NCI-H146 treated with DMSO at 0.1 percent for 48 hours (cell line): ENCODE data around the gene PNPLA7.

Source experiments
- DNase-seq: peaks from one replicate; lab custom pipeline; 2025; ENCODE audit not compliant: unreplicated experiment; lab: John Stamatoyannopoulos, UW

The PNPLA7 gene

DNA sequence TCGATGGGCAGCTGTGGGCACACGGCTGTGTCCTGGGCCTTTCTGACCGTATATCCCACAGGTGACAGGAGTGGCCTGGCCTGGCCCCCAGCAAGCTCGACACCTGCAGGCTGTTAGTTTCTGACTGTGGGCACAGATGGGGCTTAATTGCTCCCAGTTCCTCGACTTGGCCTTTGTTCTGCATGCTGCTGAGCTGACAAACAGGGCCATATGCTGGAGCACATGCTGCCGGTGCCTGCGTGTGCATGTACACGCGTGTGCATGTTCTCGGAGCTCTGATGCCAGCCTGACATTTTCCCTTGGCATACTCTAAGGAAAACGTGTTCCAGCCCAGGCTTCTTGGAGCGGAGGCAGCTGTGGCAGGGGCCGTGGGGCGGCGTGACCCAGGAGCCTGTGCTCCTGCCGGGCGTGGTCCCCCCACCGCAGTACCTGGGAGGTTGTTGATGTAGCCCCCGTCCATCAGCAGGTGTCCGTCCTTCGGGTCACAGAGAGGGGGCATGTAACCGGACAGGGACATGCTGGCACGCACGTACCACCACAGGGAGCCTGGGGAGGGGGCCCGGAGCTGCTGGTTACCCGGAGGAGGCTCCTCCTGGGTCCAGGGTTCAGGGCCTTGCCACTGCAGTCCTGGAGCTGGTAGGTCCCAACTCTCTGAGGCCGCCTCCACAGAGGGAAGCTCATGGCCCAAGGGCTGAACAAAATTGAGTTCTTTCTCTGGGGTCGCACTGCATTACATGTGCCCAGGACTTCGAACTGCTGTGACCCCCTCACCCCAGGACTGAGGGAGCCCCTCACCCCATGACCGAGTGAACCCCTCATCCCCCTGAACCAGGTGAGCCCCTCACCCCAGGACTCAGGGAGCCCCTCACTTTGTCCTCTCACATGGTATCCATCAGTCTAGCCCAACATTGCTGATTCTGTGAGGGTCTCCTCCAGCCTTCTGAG lies 86.9 kb downstream of the PNPLA7 start:
- DNase-seq, result no peak

DNA sequence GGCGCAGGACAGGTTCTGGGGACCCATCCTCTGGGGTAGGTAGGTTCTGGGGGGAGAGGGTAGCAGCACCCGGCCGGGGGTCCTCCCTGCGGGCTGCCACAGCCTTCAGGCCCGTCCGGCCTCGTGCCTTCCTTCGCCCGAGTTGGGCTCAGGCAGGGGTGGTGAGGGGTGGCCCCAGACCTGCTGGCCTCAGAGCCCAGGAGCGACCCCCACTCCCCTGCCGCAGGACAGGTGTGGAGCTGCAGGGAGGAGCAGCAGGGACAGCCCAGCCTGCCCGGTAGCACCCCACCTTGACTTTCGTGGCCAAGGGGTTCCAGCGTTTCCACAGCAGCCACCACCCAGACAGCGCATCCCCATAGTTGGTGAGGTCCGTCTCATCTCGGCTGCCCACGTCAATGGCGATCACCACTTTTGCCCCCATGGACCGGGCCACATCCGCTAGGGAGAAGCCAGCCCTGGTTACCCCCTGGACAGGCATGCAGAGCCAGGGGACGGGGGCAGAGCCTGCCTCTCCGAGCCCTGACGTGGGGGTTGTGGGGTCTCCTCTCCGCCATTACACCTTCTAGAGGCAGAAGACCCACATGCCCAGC lies 87.7 kb downstream of the PNPLA7 start:
- DNase-seq, result no peak

DNA sequence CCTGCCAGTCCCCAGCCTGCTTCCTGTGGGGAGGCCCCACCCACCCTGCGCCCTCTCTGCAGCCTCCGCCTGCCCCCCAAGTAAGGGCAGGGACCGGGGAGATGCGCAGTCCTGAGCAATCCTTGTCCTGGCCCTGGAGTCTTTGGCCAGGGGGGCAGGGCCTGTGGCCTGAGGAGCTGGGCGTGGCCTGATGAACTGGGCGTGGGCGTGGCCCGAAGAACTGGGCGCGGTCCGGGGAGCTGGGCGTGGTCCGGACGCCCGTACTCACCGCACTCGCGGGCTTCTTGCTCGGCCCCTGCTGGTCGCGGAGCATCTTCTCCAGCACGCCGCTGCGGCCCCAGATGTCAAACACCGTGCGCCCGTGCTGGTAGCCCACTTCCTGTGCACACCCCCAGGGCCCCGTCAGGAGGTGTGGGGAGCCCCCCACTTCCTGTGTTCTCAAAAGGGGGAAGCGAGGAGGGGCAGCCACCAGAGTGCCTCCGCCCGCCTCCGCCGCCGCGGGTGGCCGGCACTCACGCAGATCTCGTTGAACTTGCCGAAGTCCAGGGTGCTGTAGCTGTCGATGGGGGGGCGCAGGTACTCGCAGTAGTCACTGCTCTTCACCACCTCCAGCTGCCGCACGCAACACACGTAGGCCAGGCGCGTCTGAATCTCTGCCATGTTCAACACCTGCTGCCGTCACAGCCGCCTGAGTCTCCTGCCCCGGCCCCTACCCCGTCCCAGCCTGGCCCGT lies 88.4 kb downstream of the PNPLA7 start:
- no peak for DNase-seq

DNA sequence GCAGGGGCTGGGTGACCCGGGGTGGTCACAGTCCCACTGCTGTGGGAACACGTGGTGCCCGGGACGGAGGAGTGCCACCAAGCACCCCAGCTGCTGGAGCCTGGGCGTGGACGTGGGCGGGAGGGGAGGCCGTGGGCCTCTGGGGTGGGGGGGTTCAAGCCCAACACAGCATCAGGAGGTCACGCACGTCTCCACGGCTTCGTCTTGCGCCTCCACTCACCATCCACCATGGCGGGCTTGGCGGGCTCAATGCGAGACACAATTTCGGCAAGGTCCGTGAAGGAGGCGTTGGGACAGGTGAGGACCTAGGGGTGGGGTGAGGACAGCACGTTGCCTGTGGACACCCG lies 88.9 kb downstream of the PNPLA7 start:
- no peak for DNase-seq

DNA sequence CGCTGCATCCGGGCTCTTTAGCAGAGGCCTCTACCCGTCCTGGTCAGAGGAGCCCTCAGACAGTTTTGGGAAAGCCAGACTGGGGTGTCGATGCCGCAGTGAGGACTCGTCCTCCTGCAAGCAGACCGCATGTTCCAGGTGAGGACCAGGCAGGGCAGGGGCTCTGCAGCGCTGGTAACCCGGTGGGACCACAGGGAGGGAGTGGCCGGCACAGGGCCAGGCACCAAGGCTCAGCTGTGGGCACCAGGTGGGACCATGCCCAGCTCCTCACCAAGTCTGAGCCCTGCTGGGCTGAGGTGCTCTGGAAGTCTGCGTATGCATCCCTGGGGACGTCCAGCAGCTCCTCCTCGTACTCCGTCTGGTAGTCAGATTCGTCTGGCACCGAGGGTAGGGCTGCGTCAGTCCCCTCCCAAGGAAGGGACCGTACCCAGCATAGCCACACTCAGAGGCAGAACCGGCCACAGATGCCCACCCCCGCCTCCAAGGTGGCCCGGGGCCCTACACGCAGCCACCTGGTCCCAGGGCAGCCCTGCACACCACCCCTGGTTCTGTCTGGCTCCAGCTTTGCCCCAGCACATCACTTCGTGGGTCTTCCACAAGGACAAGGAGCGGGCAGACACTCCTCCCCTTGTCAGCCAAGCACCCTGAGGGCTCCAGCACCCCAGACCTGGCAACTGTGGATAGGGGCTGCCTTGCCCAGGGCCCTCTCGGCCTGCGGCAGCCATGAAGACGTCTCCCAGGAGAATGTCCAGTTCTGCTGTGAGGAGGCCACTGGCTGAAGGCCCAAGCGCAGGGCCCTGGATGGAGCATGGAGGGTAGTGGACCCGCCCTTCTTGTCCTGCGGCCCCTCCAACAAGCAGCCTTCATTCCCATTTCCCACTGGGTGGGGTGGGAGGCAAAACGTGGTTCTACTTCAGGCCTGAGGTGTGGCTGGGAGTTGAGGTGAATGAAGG lies 89.6 kb downstream of the PNPLA7 start:
- DNase-seq, result no peak

DNA sequence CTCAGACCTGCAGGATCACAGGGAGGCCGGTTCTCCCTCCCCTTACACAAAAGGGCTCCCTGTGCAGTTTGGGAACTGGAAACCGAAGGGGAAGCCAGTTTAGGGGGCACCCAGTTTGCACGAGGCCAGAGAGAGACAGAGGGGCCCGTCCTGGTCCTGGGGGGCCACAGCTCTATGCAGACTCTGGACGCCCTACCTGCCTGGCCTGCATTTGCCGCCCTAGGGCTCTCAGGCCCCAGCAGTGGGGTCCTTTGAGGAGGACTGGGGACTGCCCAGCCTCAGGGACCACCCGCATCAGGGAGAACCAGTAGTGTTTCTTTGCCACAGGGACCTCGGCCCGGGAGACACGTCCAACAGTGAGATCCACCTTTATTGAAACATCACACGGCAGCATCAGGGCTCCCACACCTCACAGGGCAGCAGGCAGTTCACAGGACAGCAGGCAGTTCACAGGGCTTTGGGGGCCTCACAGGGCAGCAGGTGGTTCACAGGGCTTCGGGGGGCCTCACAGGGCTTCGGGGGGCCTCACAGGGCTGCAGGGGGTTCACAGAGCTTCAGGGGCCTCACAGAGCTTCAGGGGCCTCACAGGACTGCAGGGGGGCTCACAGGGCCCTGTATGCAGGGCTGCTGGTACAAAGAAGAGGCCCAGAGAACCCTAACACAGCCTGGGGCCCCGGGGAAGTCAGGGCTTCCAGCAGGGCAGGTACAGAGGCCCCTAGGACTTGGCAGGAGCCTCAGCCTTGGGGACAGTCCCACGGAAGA lies 90.4 kb downstream of the PNPLA7 start:
- DNase-seq, result no peak

DNA sequence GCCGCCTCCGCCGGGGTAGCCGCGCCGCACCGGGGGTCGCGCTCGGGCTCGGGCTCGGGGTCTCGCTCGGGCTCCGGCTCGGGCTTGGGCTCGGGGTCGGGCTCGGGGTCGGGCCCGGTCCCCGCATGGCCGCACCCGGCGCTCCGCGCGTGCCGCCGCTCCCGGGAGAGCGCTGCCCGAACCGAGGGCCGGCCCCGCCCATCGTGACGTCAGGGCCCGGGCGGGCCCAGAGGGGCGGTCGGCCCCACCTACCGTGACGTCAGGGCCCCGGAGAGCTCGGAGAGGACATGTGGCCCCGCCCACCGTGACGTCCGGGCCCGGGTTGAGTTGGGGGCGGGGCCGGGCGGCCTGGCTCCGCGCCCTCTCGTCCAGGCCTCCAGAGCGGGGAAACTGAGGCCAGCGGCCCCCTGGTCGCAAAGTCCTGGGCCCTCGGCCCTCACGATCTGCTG lies 91.0 kb downstream of the PNPLA7 start, which contains the start of gene NSMF:
Gene NSMF, minus strand, starts transcription at position 183 of the 449 bp plus-strand sequence. CDS start 232 bp downstream, outside the sequence.
- DNase-seq, result peak; percentile 55

DNA sequence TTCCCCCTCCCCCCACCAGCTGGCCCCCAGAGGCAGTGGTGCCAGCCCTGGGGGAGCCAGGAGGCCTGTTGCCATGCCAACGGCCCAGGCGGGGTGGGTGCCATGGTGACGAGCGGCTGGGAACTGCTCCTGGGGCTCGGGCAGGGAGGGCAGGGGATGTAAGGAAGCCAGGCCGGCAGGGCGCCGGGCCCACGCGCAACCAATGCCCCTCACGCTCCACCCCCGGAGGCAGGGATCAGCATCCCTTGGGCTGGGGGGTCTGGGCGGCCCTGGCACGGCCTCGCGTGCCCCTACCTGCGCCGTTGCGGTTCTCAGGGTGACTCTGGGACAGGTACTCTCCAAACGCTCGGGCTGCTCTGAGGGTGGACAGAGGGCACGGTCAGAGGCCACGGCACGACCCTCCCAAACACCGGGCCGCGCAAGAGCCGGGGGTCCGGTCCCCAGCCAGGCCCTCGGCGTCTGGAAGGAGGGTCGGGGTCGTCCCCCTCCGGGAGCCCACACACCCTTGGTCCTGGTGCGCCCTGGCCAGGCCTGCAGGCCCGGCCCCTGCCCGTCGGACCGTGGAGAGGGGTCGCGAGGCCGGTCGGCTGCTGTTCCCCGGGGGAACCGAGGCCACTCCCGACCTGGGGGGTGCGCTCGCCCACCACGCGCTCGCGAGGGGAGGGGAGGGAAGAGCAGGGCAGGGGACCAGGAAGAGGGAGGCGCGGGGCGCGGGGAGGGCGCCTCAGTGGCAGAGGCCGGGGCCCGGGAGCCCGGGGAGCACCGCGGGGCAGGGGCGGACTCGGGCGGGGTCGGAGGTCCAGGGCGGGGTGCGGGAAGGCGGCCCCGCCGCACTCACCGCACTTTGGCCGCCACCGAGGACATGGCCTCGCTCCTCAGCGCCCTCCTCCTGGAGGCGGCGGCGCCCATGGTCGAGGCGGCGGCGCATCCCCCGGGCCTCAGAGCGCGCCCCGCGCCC lies 91.7 kb downstream of the PNPLA7 start:
- DNase-seq, result no peak

DNA sequence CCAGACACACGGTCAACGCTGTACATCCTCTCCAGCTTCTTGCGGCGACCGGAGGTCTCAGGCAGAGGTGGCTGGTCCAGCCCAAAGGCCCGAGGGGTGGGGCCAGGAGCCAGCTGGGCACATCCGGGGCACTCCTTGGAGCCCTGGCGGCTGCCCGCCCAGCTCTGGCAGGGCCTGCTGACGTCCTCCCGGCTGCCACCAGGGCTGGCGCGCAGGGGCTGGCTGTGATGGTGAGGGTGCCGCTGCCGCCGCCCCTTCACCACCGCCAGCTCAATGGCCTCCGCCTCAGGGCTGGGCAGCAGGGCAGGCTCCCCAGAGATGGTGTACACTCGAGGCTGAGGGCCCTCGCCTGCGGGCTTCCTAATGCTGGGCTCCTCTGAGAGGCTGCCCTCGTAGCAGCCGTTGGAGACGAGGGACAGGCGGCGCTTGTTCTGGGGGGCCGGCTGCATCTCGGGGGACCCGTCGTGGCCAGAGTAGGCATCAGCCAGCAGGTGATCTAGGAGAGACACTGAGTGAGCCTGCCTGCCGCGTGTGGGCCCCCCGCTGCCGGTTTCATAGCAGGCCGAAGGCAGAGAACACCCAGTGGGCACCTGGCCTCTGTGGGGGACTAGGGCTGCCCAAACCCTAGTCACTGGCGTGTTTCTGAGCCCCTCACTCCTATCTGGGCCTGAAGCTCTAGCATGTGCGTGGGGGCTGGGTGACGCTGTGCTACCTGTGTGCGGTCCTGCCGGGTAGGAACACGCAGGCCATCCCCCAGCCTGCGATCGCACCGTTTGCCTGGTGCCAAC lies 92.6 kb downstream of the PNPLA7 start:
- no peak for DNase-seq

DNA sequence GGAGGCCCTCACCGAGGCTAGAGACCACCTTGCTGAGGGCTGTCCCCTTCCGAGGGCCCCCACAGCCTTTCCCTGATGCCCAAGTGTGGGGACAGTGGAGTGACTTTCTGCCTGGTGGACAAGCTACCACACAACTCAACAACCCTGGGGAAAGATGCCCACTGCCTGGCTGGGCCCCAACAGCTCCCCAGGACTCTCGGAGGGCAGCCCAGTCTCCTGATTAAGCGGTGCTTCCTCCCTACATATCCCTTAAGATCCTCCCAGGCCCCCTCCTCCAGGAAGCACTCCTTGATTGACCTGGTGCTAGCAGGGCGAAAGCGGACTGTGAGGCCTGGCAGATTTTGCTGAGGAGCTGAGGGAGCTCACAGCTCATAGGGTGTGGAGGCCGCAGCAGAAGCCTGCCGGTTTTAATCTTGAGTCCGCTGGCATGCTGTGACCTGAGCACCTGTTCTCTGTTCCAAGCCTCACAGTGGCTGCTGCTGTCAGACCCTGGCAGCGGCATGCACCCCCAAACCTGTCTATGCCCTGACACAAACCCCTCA lies 93.3 kb downstream of the PNPLA7 start:
- DNase-seq, result no peak

DNA sequence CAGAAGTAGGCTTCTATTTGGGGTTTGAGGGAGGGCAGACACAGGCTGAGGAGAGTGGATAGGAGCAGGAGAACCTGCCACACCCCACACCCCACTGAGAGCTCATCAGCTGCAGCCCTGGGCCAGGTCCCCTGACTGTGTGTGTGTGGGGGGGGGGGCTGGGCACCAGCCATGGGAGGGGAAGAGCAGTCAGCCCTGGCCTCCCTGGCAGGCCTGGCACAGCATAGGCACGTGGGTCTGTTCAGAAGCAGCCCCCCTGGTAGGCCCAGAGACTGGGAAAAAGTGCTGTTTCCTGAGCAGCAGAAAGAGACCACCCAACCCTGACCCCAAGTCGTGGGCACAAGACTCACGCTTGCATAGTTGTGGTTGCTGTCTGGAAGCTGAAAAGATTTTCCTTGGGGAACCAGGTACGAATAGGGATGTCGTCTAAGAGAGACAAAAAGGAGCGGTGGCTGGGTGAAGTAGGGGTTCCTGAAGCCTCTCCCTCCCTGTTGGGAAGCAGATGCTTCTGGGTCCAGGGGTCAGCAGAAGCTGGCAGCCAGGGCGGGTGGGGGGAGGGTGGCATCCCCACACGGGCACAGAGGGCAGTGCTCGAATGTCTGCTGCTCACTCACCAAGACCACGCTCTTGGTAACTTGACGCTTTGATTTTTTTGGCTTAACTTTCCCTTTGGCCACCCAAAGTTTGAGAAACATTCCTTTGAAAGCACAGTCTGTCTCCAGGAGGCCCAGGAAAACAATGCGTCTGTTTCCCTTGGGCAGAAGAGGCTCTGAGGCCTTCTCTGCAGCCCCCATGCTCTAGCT lies 93.9 kb downstream of the PNPLA7 start:
- DNase-seq, result no peak

DNA sequence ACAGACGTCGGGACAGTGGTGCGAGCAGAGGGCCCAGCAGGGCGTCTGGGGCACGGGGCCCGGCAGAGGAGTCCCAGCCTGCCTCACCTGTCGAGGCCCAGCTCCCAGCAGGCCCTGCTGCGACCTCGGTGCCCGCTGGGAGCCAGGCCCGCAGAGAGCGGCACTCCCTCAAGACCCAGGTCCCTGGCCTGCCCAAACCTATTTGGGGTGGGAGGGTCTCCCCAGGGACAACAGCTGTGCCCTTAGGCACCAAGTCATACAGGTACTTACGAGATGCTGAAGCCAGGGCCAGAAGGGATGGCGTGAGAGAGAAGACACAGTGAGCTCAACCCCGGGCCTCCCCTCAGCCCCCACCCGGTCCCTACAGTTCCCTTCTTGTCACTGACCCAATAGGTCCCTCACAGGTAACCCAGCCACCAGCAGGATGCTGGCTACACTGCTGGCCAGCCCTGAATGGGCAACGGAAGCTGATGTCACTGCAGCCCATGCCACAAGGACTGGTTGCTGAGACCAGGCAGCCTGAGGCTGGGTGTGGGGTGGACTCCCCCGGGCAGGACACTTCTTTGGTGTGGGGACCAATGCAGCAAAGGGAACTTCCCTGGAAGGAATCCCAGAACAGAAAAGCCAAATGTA lies 94.7 kb downstream of the PNPLA7 start:
- DNase-seq, result no peak

DNA sequence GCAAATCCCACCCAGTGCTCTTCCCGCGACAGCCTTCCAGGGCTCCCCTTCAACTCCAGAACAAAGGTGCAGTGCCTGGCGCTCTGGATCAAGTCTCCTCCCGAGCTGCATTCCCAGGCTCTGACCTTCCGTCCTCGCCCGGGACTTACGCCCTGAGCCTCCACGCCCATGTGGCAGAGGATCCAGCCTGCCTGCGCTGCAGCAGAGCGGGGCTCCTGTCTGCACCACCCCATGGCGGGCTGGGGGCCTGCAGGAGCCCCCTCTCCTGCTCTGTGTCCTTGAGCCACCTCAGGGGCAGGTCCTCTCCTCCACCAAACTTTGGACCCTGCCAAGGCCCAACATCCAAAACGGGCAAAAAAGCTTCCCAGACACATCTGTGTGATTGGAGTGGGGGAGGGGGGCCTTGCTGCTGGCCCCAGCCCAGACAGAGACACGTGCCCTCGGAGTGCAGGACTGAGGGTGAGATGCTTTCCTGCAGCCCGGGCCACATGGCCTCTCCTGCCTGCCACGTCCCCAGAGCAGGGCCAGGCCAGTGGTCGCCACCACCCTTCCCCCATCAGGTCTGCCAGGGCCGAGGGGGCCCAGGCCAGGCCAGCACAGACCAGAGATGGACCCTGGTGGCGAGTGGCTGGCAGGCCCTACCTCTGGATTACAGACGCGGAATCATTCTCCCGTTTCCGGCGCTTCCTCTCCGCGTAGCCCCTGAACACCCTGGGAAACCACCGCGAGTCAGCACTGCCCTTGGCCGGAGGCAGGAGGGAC lies 95.4 kb downstream of the PNPLA7 start:
- no peak for DNase-seq

DNA sequence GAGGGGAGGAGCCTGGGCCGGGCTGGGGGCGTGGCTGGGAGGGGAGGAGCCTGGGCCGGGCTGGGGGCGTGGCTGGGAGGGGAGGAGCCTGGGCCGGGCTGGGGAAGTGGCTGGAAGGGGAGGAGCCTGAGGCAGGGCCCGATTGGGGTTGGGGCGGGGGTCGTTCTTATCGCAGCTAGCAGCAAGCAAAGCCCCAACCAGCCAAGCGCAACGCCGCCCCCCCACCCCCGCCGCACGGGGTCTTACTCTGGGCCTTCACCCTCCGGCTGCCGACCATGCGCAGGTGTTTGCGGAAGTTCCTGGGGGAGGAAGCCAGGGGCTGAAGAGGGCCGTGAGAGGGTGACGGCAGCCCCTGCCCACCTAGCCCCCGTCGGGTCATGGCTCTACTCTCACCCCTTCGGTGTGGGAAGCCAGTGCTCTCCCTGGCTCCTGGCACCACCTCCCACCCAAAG lies 96.0 kb downstream of the PNPLA7 start:
- DNase-seq, result no peak

DNA sequence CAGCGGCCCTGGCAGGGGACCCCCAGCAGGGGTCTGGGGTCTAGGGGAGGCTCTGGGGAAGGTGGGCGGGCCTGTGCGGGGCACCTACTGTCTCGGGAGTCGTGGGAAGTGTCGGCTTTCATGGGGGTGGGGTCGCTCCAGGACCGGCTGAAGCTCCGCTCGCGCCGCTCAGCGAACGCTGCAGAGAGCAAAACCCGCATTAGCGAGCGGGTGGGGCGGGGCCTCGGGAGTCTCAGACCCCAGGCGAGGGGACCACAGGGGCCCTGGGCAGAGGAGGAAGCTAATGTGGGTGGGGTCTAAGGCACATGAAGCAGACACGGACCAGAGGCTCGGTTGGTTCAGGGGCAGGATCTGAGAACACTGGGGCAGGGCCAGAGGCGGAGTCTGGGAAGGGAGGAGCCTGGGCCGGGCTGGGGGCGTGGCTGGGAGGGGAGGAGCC lies 96.5 kb downstream of the PNPLA7 start:
- no peak for DNase-seq
